RWPE1 (cell line): ENCODE data around the gene RNF217.
"Not testable (repeated sequence)": the region's sequence is repeated elsewhere in the genome, so short reads cannot be mapped to it uniquely, and the experiment has no call there.

Source experiments
- CTCF ChIA-PET: fragments of 350-600 bp; sonication (Branson Sonifier 250); formaldehyde crosslinking; extraction: SDS; loops from one replicate; lab custom pipeline; 2021; lab: Yijun Ruan, JAX
- POLR2A ChIA-PET: fragments of 400-600 bp; formaldehyde crosslinking; extraction: SDS; loops from one replicate; lab custom pipeline; 2020; ENCODE audit warnings: antibody characterized with exemption; ENCODE audit not compliant: low non-redundant PET; lab: Yijun Ruan, JAX
- DNase-seq: peaks from one replicate; pipeline ENCODE4 v3.0.0; 2012; ENCODE audit warnings: low spot score
- H3K27ac ChIP-seq: fragments of 450-650 bp; 2 replicates; pipeline ENCODE4 v1.5.1; 2017
- CTCF ChIP-seq: fragments of 450-650 bp; conservative IDR thresholded peaks from 2 replicates; pipeline ENCODE4 v1.5.1; 2017; ENCODE audit warnings: low read depth, mild to moderate bottlenecking

RNF217 gene

GRCh38 chr6:124961464-124961776 is 817 bp upstream of the RNF217 start:
- peak overlapping the region; percentile 97 for H3K27ac ChIP-seq
- POLR2A ChIA-PET = interaction anchor here (1.0 kb wide), 1 partner anchor 85 kb away, joined by 4 read pairs; no protein-coding TSS in a partner anchor
- TF ChIP-seq CTCF = no peak
- DNase-seq = no peak
- CTCF ChIA-PET = interaction anchor here (0.6 to 0.7 kb wide), 2 partner anchors 91 to 135 kb away, joined by 3 to 4 read pairs; no protein-coding TSS in a partner anchor

DNA sequence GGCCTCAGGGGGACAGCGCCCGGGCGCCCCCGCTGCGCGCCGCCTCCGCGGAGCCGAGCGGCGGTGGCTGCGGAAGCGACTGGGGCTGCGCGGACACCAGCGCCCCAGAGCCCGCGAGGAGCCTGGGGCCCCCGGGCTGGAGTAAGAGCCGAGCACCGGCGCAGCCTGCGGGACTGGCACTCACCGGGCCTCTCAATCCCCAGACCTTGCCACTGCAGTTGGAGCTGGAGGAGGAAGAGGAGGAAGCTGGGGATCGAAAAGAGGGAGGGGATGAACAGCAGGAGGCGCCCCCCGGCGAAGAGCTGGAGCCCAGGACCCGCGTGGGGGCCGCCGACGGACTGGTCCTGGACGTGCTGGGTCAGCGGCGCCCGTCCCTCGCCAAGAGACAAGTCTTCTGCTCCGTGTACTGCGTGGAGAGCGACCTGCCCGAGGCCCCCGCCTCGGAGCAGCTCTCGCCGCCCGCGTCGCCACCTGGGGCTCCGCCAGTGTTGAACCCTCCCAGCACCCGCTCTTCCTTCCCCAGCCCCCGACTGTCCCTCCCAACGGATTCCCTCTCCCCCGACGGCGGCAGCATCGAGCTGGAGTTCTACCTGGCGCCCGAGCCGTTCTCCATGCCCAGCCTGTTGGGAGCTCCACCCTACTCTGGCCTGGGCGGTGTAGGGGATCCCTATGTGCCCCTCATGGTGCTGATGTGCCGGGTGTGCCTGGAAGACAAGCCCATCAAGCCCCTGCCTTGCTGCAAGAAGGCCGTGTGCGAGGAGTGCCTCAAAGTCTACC is 590 bp downstream of the RNF217 start:
- CTCF ChIA-PET = interaction anchor here (0.7 to 1.5 kb wide), 3 partner anchors 24 to 191 kb away, joined by 3 to 7 read pairs (median 5); partner anchors contain the start of gene TPD52L1
- DNase-seq = no peak
- no peak for TF ChIP-seq CTCF
- POLR2A ChIA-PET = no interaction called here
- H3K27ac ChIP-seq = peak overlapping the region; percentile 97

DNA sequence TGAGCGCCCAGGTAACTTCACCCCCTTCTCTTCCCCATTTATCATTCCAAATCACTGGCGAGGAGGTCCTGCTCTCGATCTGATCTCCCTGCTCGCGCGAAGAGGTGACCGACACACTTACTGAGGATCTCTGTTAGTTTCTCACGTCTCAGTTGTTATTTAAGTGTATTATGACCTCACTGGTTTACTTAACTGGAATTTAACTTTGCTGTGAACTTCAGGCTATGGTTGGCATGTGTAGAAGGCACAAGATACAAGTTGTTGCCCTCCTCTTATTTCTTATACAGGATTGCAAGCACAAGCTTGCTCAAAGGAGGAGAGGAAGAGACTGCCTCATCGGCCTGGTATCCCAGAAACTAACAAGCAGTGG is 1.2 kb downstream of the RNF217 start:
- no peak for DNase-seq
- POLR2A ChIA-PET = interaction anchor here (0.5 kb wide), 1 partner anchor 19 kb away, joined by 9 read pairs; no protein-coding TSS in a partner anchor
- TF ChIP-seq CTCF = no peak
- CTCF ChIA-PET = interaction anchor here (0.6 to 1.5 kb wide), 4 partner anchors 93 to 190 kb away, joined by 3 to 7 read pairs (median 4); partner anchors contain the start of gene TPD52L1
- peak overlapping the region; percentile 97 for H3K27ac ChIP-seq

GRCh38 chr6:124963831-124964763 is 1.9 kb downstream of the RNF217 start:
- no peak overlapping the region; the same call in 1 of the 2 replicates for H3K27ac ChIP-seq
- CTCF ChIA-PET = interaction anchor here (0.6 to 1.5 kb wide), 3 partner anchors 93 to 150 kb away, joined by 3 to 7 read pairs (median 4); no protein-coding TSS in a partner anchor
- POLR2A ChIA-PET = interaction anchor here (0.5 kb wide), 1 partner anchor 18 kb away, joined by 9 read pairs; no protein-coding TSS in a partner anchor
- DNase-seq = no peak
- no peak for TF ChIP-seq CTCF

- H3K27ac ChIP-seq = no peak overlapping the region
- no peak for TF ChIP-seq CTCF
- ChIA-PET POLR2A (no interaction called here), CTCF (no interaction called here)
- no peak for DNase-seq
Measured at GRCh38 chr6:124964764-124965105, 2.5 kb downstream of the RNF217 start.

DNA sequence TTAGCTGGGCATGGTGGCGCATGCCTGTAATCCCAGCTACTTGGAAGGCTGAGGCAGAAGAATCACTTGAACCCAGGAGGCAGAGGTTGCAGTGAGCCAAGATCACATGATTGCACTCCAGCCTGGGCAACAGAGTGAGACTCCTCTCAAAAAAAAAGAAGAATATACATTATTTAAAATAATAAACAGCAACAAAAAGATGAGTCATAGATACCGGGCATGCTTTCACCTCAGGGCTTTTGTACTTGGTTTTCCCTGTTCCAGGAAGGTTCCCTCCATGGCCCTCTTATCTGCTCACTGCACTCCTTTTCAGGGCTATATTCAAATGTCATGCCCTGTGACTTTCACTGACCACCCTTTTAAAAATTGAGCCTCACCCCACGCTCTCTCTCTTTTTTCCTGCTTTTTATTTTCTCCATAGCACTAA is 3.2 kb downstream of the RNF217 start:
- POLR2A ChIA-PET, DNase-seq: not testable (repeated sequence)
- peak overlapping the region; percentile 59 for H3K27ac ChIP-seq
- CTCF ChIA-PET = interaction anchor here (0.8 kb wide), 1 partner anchor 43 kb away, joined by 3 read pairs; no protein-coding TSS in a partner anchor
